Testis (tissue), 3 donors: Measurements from ENCODE around the gene RGS17. TPM values are rescaled to one million over a fixed set of nuclear protein-coding genes. Genes with fewer than 3 reads are reported as not detected.

Experiments
- DNase-seq: peaks from one replicate; pipeline ENCODE4 v3.0.0-alpha.2; 2019
- H3K27ac ChIP-seq, 2 donors: fragments of 200-600 bp; sonication (generic); one replicate each; pipeline ENCODE4 v1.5.1; 2019
- H3K27me3 ChIP-seq: fragments of 200-600 bp; sonication (generic); one replicate; pipeline ENCODE4 v1.5.1; 2019
- H3K36me3 ChIP-seq: fragments of 200-600 bp; sonication (generic); one replicate; pipeline ENCODE4 v1.5.1; 2017; ENCODE audit warnings: low read depth; ENCODE audit errors: missing control alignments
- H3K4me1 ChIP-seq: fragments of 200-600 bp; sonication (generic); one replicate; pipeline ENCODE4 v1.5.1; 2019
- H3K4me3 ChIP-seq, 2 donors: fragments of 200-600 bp; sonication (generic); one replicate each; pipeline ENCODE4 v1.5.1; 2017 to 2019
- H3K9me3 ChIP-seq: fragments of 200-600 bp; sonication (generic); one replicate; pipeline ENCODE4 v1.5.1; 2017
- POLR2A ChIP-seq: fragments of 450-650 bp; IDR thresholded peaks from one replicate; pipeline ENCODE4 v1.6.1; 2017; ENCODE audit warnings: antibody characterized with exemption, mild to moderate bottlenecking, moderate library complexity
- WGBS, 2 donors: methylation state at CpG; one replicate each; pipeline ENCODE4 v1.1.5; 2018; 5-methylcytosine and 5-hydroxymethylcytosine counted together
- intact Hi-C: fragments of 100-400 bp; cut with DNase I; formaldehyde crosslinking; loops from one replicate; pipeline ENCODE4 v1.15.1; 2023; ENCODE audit warnings: low total_unique reads
- polyA plus RNA-seq: library from polyadenylated mRNA; stranded (reverse); fragments of 350-450 nt; fragmentation: Illumina TruSeq; extraction: RNeasy Lipid Tissue Mini Kit (QIAGEN cat#74804); gene quantifications from one replicate; pipeline ENCODE4 v1.2.3, GENCODE V29; 2014; ENCODE audit warnings: low read depth, low replicate concordance; ENCODE audit not compliant: insufficient read depth
- total RNA-seq, 2 donors: library from RNA; depleted of rRNA; stranded (reverse); fragments of >200 nt; gene quantifications; one replicate each; pipeline ENCODE4 v1.2.3, GENCODE V29; 2016
- TF ChIP-seq, protein P1 (sequence below), 3 experiments: fragments of 450-650 bp in 2 of 3; fragments of 200-600 bp in 1 of 3; sonication (generic) in 1 of 3; IDR thresholded peaks; one replicate each; pipeline ENCODE4 v1.5.1; 2016 to 2019; ENCODE audit warnings: antibody characterized with exemption in 3 of 3, mild to moderate bottlenecking in 2 of 3, moderate library complexity in 1 of 3

Gene RGS17
- total and polyA plus RNA-seq, 3 donors from 2014 or later: 0.65 to 4.5 (median 3.1) TPM

DNA sequence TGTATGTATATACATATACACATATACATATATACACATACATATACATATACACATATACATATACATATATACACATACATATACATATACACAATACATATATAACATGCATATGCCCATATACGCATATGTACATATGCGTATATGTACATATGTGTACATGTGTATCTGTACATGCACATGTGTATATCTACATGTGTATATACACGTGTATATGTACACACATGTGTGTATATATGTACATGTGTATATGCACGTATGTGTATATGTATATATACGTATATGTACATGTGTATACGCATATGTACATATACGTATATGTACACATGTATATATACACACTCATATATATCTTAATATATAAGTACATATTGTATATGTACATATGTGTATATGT, 60.3 kb downstream of the RGS17 start:
- TF ChIP-seq, protein P1, sequence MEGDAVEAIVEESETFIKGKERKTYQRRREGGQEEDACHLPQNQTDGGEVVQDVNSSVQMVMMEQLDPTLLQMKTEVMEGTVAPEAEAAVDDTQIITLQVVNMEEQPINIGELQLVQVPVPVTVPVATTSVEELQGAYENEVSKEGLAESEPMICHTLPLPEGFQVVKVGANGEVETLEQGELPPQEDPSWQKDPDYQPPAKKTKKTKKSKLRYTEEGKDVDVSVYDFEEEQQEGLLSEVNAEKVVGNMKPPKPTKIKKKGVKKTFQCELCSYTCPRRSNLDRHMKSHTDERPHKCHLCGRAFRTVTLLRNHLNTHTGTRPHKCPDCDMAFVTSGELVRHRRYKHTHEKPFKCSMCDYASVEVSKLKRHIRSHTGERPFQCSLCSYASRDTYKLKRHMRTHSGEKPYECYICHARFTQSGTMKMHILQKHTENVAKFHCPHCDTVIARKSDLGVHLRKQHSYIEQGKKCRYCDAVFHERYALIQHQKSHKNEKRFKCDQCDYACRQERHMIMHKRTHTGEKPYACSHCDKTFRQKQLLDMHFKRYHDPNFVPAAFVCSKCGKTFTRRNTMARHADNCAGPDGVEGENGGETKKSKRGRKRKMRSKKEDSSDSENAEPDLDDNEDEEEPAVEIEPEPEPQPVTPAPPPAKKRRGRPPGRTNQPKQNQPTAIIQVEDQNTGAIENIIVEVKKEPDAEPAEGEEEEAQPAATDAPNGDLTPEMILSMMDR (IDR thresholded peaks at IDR 0.05): no peak
- TF ChIP-seq POLR2A: no peak
- Histone ChIP-seq H3K27ac (no peak overlapping the region), H3K9me3 (no peaks in the 10 kb centered on the region), H3K36me3 (no peaks in the 10 kb centered on the region), H3K4me3 (no peak overlapping the region), H3K4me1 (no peaks in the 10 kb centered on the region), H3K27me3 (no peaks in the 10 kb centered on the region)
- intact Hi-C loops: no loop called here
- no peak for DNase-seq
- WGBS, 2 donors: 83 to 86% methylated on average over 7 of the region's 7 CpGs

DNA sequence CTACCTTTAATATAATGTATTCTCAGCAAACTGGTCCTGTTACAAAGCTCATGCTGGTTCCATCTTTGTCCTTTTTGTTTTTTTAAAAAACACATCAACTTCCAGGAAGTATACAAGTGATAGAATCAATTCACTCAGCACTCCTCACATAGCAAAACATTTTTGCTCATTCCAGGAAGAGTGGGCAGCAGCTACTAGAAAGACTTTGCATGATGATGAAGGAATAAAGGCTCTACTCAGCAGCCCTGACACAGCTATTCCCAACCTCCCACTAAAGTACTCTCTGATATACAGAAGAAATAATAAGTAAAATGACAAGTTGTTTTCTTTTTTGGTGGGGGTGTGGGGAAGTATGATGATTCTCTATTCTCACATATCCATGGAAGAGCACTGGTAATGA, 61.2 kb downstream of the RGS17 start:
- H3K27me3 ChIP-seq: no peaks in the 10 kb centered on the region
- no peaks in the 10 kb centered on the region for H3K36me3 ChIP-seq
- H3K9me3 ChIP-seq: no peaks in the 10 kb centered on the region
- H3K4me1 ChIP-seq: no peaks in the 10 kb centered on the region
- no peak overlapping the region for H3K27ac ChIP-seq
- intact Hi-C loops: no loop called here
- TF ChIP-seq POLR2A: no peak
- TF ChIP-seq, protein P1 (IDR thresholded peaks at IDR 0.05): no peak
- no peak overlapping the region for H3K4me3 ChIP-seq
- no peak for DNase-seq

DNA sequence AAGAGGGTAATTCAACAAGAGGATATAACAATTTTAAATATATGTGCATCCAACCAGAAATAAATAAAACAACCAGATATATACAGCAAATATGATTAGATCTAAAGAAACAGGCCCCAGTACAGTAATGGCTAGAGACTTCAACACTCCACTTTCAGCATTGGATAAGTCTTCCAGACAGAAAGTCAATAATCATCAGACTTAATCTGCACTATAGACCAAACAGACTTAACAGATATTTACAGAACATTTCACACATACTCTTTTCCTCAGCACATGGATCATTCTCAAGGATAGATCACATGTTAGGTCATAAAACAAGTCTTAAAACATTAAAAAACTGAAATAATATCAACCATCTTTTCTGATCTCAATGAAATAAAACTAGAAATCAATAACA, 65.9 kb downstream of the RGS17 start:
- TF ChIP-seq POLR2A: no peak
- TF ChIP-seq, protein P1 (IDR thresholded peaks at IDR 0.05): no peak
- H3K4me3 ChIP-seq: no peak overlapping the region
- H3K4me1 ChIP-seq: no peaks in the 10 kb centered on the region
- H3K27ac ChIP-seq: no peak overlapping the region
- DNase-seq: no peak
- H3K27me3 ChIP-seq: no peaks in the 10 kb centered on the region
- no peaks in the 10 kb centered on the region for H3K36me3 ChIP-seq
- no peaks in the 10 kb centered on the region for H3K9me3 ChIP-seq
- intact Hi-C loops: no loop called here

DNA sequence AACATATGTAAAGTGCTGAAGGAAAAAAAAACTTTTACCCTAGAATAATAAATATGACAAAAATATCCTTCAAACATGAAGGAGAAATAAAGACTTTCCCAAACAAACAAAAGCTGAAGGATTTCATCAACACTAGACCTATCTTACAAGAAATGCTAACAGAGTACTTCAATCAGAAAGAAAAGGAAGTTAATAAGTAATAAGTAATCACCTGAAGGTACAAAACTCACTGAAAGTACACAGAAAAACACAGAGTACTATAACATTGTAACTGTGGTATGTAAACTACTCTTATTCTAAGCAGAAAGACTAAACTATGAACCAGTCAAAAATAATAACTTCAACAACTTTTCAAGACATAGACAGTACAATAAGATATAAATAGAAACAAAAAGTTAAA, 67.1 kb downstream of the RGS17 start:
- H3K4me1 ChIP-seq: no peaks in the 10 kb centered on the region
- no peak for DNase-seq
- H3K36me3 ChIP-seq: no peaks in the 10 kb centered on the region
- H3K9me3 ChIP-seq: no peaks in the 10 kb centered on the region
- no peak overlapping the region for H3K27ac ChIP-seq
- intact Hi-C loops: no loop called here
- TF ChIP-seq, protein P1 (IDR thresholded peaks at IDR 0.05): no peak
- TF ChIP-seq POLR2A: no peak
- H3K27me3 ChIP-seq: no peaks in the 10 kb centered on the region
- no peak overlapping the region for H3K4me3 ChIP-seq

DNA sequence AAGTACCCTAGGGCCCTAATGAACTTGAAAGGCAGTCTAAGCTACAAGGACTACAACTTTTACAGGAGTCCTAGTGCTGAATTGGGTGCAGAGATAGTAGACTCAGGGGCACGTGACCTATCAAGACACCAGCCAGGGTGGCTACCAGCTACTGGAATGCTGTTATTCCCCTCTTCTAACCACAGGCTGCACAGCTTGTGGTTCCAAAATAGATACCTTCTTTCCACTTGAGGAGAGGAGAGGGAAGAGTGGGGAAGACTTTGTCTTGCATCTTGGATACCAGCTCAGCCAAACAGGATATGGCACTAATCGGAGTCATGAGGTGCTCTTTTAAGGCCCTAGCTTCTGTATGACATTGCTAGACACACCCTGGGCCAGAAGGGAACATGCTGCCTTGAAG, 68.6 kb downstream of the RGS17 start:
- Histone ChIP-seq H3K9me3 (no peaks in the 10 kb centered on the region), H3K4me3 (no peak overlapping the region), H3K36me3 (no peaks in the 10 kb centered on the region), H3K27me3 (no peaks in the 10 kb centered on the region), H3K27ac (no peak overlapping the region), H3K4me1 (no peaks in the 10 kb centered on the region)
- WGBS, 2 donors: 97 to 100% methylated on average over 2 of the region's 2 CpGs
- no peak for DNase-seq
- TF ChIP-seq, protein P1 (IDR thresholded peaks at IDR 0.05): no peak
- TF ChIP-seq POLR2A: no peak
- intact Hi-C loops: no loop called here
